GM18868 (cell line): Measurements from ENCODE around the gene DDX49.
"Not testable (repeated sequence)": the region's sequence is repeated elsewhere in the genome, so short reads cannot be mapped to it uniquely, and the experiment has no call there.

Source experiments
- ATAC-seq: cut with Tn5 transposase; IDR thresholded peaks from one replicate; pipeline ENCODE4 v1.9.1; 2021; ENCODE audit warnings: mild to moderate bottlenecking, moderate library complexity; ENCODE audit not compliant: unreplicated experiment

DDX49 gene

GRCh38 chr19:18895038-18895823 lies 24.3 kb upstream of the DDX49 start:
- no peak for ATAC-seq

GRCh38 chr19:18895824-18896341 lies 23.6 kb upstream of the DDX49 start, which contains the start of gene CERS1:
Gene CERS1, minus strand, starts transcription at chr19:18896158. Its CDS starts 86 bp downstream, at chr19:18896072.
- ATAC-seq: no peak

- no peak for ATAC-seq
These were observed 23.1 kb upstream of the DDX49 start for GRCh38 chr19:18896421-18896841.

GRCh38 chr19:18897094-18898029 lies 22.2 kb upstream of the DDX49 start:
- no peak for ATAC-seq

GRCh38 chr19:18898081-18898606 lies 21.4 kb upstream of the DDX49 start:
- ATAC-seq: no peak

- no peak for ATAC-seq
These were observed 20.7 kb upstream of the DDX49 start for GRCh38 chr19:18898607-18899408.

GRCh38 chr19:18899624-18900560 lies 19.6 kb upstream of the DDX49 start:
- ATAC-seq: no peak

GRCh38 chr19:18900700-18901481 lies 18.6 kb upstream of the DDX49 start:
- ATAC-seq: no peak

- no peak for ATAC-seq
These were observed 18.0 kb upstream of the DDX49 start for GRCh38 chr19:18901491-18901890.

- not testable (repeated sequence) for ATAC-seq
These were observed 17.0 kb upstream of the DDX49 start for GRCh38 chr19:18902519-18902918.

- no peak for ATAC-seq
These were observed 16.1 kb upstream of the DDX49 start for GRCh38 chr19:18903156-18904037.

- ATAC-seq: no peak
These were observed 15.0 kb upstream of the DDX49 start for GRCh38 chr19:18904334-18905057.

- no peak for ATAC-seq
These were observed 14.5 kb upstream of the DDX49 start for GRCh38 chr19:18905058-18905456.

GRCh38 chr19:18905513-18906236 lies 13.8 kb upstream of the DDX49 start:
- ATAC-seq: no peak

GRCh38 chr19:18906605-18907519 lies 12.7 kb upstream of the DDX49 start:
- ATAC-seq: no peak
